ENCODE results near the gene AURKB.

AURKB gene

DNA sequence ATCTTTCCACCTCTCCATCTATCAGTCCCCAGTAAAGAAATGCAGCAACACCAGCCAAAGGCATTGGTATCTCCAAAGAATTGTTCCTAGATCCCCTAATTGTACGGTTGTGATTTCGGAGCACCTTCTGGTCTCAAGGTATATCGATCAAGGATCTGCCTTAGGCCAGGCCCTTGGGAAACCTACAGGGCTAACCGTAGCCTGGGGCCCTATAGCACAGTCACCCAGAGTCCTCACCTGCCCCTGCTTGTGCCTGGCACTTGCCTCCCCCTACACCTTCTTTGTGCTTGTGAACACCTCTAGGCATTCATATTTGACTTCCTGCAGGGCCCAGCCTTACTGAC lies 16.8 kb upstream of the AURKB start:
- Histone ChIP-seq H3K36me3 (peaks cover 6% of the 10 kb centered on the region; the same call in 1 of the 2 replicates), H3K4me3 (ENCODE audit: low read depth, low read length) (peak overlapping the region; percentile 35), H3K9me3 (no peaks in the 10 kb centered on the region), H3K4me1 (no peaks in the 10 kb centered on the region), H3K27me3 (no peaks in the 10 kb centered on the region)
- no peak for DNase-seq
- TF ChIP-seq, protein P1, sequence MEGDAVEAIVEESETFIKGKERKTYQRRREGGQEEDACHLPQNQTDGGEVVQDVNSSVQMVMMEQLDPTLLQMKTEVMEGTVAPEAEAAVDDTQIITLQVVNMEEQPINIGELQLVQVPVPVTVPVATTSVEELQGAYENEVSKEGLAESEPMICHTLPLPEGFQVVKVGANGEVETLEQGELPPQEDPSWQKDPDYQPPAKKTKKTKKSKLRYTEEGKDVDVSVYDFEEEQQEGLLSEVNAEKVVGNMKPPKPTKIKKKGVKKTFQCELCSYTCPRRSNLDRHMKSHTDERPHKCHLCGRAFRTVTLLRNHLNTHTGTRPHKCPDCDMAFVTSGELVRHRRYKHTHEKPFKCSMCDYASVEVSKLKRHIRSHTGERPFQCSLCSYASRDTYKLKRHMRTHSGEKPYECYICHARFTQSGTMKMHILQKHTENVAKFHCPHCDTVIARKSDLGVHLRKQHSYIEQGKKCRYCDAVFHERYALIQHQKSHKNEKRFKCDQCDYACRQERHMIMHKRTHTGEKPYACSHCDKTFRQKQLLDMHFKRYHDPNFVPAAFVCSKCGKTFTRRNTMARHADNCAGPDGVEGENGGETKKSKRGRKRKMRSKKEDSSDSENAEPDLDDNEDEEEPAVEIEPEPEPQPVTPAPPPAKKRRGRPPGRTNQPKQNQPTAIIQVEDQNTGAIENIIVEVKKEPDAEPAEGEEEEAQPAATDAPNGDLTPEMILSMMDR (IDR thresholded peaks at IDR 0.05; ENCODE audit: low read depth, low read length) = no peak

DNA sequence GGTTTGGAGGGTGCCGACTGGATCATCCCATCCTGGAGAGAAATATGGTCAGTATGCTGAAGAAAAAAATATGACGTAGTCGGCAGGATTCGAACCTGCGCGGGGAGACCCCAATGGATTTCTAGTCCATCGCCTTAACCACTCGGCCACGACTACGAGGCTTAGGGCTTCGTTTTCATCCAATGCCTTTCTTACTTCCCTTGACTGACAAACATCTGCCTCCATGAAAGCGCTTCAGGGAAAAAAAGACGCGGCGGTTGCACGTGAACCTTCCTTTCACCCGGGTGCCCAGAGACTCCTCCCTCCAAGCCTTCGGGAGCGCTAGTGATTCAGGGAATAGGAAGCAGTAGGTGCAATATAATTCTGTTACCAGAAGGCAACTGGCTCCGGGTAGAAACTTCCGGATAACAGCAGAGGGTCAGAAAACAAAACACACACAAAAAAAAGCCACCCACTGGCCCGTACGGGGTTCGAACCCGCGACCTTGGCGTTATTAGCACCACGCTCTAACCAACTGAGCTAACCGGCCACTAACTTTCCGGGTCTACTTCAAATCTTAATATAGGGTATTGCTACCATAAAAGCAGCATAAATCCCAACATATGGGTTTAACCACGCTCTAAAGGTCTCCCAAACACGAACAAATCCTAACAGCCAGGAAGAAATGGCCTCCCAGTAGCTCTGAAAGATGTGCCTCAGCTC lies 16.3 kb upstream of the AURKB start:
- H3K27me3 ChIP-seq = no peaks in the 10 kb centered on the region
- peak; percentile 66 for DNase-seq
- H3K9me3 ChIP-seq = no peaks in the 10 kb centered on the region
- no peaks in the 10 kb centered on the region for H3K4me1 ChIP-seq
- TF ChIP-seq, protein P1 (IDR thresholded peaks at IDR 0.05; ENCODE audit: low read depth, low read length) = no peak
- peaks cover 6% of the 10 kb centered on the region; the same call in 1 of the 2 replicates for H3K36me3 ChIP-seq
- peak overlapping the region; percentile 57 for H3K4me3 ChIP-seq (ENCODE audit: low read depth, low read length)

DNA sequence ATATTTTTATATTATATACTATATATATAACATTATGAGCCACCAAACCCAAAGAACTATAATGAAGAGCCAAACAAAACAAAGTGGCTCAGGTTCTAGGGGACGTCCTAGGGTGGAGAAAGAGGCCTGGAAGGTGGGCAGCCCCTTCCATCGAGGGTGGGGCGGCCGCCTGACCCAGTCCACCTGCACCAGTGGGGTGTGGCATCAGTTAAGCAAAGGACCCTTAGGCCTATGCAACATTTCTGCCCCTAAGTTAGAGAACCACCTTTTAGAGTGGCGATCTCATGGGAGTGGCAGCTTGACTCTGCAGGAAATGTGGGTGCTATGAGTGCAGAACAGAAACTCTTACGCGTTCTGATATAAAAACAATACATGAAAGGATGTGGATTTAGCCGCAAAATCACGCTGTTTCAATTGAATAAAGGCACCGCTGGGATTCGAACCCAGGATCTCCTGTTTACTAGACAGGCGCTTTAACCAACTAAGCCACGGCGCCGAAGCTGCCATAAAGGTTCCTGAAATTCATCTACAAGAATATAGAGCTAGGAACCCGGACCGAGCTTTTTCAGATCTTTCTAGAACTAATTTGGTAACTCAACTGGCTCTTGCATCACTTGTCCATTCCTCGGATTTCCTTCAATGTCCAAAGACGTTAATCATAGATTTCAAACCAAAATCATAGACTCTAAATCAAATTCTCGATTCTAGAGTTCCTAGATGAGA lies 15.6 kb upstream of the AURKB start:
- Histone ChIP-seq H3K36me3 (peaks cover 6% of the 10 kb centered on the region; the same call in 1 of the 2 replicates), H3K4me1 (no peaks in the 10 kb centered on the region), H3K9me3 (no peaks in the 10 kb centered on the region), H3K4me3 (ENCODE audit: low read depth, low read length) (peak overlapping the region; percentile 57), H3K27me3 (no peaks in the 10 kb centered on the region)
- TF ChIP-seq, protein P1 (IDR thresholded peaks at IDR 0.05; ENCODE audit: low read depth, low read length) = no peak
- DNase-seq = peak; percentile 68

DNA sequence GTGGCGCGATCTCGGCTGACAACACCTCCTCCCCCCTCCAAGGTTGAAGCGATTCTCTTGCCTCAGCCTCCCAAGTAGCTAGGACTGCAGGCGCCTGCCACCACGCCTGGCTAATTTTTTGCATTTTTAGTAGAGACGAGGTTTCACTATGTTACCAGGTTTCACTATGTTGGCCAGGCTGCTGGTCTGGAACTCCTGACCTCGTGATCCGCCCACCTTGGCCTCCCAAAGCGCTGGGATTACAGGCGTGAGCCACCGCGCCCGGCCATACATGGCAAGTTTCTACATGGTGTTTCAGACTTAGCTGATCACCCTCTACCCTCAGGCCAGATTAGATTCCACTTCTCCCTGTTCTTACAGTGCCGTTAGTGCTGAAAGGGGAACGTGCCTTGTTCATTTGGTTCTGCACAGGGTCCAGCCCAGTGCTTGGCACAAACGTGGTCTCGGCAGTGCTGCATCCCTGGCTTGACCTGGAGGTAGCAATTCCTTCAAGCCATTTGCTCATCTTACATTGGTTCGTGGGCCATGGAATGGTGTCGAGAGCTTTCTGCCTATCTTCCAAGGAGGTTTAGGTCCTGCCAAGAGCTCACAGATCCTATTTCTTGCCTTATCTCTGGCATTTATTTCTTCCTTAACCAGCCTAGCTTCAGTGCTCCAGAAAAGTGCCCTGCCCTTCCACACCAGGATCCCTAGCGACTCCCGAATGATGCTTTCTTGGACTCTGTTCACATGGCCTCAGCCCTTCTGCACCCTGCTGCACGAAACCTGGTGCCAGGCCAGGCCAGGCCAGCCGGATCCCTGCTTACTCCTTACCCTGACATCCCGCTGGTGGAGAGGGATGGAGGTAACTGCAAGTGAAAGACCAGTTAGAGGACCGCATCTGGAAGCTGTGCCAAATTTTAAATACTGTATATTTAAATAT lies 14.8 kb upstream of the AURKB start:
- no peaks in the 10 kb centered on the region for H3K27me3 ChIP-seq
- DNase-seq = no peak
- H3K4me3 ChIP-seq (ENCODE audit: low read depth, low read length) = no peak overlapping the region
- no peaks in the 10 kb centered on the region for H3K4me1 ChIP-seq
- no peaks in the 10 kb centered on the region for H3K9me3 ChIP-seq
- peaks cover 6% of the 10 kb centered on the region; the same call in 1 of the 2 replicates for H3K36me3 ChIP-seq
- TF ChIP-seq, protein P1 (IDR thresholded peaks at IDR 0.05; ENCODE audit: low read depth, low read length) = no peak

DNA sequence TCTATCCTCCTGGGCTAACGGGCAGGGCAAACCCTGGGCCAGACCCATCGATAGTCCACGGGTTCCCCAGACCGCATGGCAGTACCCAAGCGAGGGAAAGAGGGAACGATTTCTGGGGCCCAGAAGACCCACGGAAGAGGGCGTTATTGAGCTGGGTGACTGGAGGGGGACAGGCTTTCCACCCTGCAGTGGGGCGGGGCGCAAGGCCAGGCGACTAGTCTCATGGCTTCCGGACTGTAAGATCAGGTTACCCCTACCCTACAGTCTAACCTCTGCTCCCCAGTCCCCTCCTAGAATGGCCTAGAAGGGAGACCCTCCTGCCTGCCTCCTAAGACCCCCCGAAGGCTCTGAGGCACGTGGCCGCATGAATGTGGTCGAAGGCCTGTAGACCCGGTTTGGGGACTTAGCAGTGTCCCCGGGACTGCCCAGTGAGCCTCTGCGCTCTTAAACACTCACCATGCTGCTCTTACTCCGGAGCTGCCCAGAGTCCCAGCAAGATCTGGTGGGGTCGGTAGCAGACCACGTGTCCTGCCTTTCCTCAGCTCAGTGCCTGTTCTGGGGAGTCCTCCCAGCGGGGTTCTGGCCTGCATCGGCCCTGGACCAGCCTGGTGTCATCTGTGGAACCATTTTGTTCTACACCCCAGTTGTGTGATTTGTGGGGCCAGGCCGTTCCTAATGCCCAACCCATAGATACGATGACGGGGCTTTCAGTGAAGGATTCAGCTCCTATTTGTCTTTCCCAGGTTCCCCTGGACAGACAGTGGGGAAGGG lies 13.2 kb upstream of the AURKB start:
- H3K9me3 ChIP-seq = no peaks in the 10 kb centered on the region
- peaks cover 6% of the 10 kb centered on the region; the same call in 1 of the 2 replicates for H3K36me3 ChIP-seq
- TF ChIP-seq, protein P1 (IDR thresholded peaks at IDR 0.05; ENCODE audit: low read depth, low read length) = no peak
- H3K4me3 ChIP-seq (ENCODE audit: low read depth, low read length) = peak overlapping the region; percentile 80
- no peaks in the 10 kb centered on the region for H3K4me1 ChIP-seq
- DNase-seq = peak; percentile 38
- no peaks in the 10 kb centered on the region for H3K27me3 ChIP-seq

Data from BE2C (cell line).